Measurements from ENCODE around the gene CERS6.

DNA sequence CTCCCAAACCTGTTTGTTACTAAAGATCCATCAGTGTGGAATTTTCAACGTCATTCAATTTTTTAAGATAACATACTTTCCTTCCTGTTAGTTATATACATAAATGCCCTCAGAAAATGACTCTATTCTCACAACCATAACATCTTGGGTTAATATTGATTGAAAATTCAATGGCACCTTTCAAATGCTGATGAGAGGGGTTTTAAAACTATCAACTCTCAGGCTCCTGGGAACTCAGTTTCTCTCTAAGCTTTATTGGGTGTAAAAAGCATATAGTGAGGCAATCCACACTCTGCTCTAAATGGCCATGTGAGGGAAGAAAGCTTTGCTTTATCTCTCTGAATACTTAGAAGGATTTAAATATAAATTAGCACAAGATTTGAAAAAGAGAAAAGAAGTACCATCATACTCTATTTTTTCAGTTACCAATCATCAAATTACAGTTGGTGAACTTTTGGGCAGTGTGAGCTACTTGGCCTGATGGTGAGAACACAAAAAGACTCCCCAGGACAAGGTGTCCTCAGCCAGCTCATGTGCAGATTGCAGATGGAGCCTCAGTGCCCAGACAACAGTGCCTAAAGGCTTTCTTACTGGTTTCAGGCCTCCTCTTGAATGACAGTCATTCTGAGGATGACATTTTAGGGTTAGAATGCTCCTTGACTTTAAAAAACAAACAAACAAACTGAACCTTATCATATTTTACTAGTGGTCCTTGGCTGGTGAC lies 24.6 kb upstream of the CERS6 start:
- TF ChIP-seq, protein P1, sequence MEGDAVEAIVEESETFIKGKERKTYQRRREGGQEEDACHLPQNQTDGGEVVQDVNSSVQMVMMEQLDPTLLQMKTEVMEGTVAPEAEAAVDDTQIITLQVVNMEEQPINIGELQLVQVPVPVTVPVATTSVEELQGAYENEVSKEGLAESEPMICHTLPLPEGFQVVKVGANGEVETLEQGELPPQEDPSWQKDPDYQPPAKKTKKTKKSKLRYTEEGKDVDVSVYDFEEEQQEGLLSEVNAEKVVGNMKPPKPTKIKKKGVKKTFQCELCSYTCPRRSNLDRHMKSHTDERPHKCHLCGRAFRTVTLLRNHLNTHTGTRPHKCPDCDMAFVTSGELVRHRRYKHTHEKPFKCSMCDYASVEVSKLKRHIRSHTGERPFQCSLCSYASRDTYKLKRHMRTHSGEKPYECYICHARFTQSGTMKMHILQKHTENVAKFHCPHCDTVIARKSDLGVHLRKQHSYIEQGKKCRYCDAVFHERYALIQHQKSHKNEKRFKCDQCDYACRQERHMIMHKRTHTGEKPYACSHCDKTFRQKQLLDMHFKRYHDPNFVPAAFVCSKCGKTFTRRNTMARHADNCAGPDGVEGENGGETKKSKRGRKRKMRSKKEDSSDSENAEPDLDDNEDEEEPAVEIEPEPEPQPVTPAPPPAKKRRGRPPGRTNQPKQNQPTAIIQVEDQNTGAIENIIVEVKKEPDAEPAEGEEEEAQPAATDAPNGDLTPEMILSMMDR (conservative IDR thresholded peaks at IDR 0.05; ENCODE audit: low read depth in 2 of 2) = no peak
- TF ChIP-seq, protein P2, sequence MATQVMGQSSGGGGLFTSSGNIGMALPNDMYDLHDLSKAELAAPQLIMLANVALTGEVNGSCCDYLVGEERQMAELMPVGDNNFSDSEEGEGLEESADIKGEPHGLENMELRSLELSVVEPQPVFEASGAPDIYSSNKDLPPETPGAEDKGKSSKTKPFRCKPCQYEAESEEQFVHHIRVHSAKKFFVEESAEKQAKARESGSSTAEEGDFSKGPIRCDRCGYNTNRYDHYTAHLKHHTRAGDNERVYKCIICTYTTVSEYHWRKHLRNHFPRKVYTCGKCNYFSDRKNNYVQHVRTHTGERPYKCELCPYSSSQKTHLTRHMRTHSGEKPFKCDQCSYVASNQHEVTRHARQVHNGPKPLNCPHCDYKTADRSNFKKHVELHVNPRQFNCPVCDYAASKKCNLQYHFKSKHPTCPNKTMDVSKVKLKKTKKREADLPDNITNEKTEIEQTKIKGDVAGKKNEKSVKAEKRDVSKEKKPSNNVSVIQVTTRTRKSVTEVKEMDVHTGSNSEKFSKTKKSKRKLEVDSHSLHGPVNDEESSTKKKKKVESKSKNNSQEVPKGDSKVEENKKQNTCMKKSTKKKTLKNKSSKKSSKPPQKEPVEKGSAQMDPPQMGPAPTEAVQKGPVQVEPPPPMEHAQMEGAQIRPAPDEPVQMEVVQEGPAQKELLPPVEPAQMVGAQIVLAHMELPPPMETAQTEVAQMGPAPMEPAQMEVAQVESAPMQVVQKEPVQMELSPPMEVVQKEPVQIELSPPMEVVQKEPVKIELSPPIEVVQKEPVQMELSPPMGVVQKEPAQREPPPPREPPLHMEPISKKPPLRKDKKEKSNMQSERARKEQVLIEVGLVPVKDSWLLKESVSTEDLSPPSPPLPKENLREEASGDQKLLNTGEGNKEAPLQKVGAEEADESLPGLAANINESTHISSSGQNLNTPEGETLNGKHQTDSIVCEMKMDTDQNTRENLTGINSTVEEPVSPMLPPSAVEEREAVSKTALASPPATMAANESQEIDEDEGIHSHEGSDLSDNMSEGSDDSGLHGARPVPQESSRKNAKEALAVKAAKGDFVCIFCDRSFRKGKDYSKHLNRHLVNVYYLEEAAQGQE (IDR thresholded peaks at IDR 0.05; ENCODE audit: unreplicated experiment) = no peak
- TF ChIP-seq CREB1 (CRISPR knock-in tag; IDR thresholded peaks at IDR 0.05; ENCODE audit: low read depth) (no peak), POLR2AphosphoS5 (IDR thresholded peaks at IDR 0.05; ENCODE audit: low read depth) (no peak), EZH2 (IDR thresholded peaks at IDR 0.05; ENCODE audit: low read depth, unreplicated experiment) (no peak), EZH2phosphoT487 (IDR thresholded peaks at IDR 0.05; ENCODE audit: unreplicated experiment) (no peak), JUNB (IDR thresholded peaks at IDR 0.05; ENCODE audit: unreplicated experiment) (no peak)
- TF ChIP-seq, protein P3, sequence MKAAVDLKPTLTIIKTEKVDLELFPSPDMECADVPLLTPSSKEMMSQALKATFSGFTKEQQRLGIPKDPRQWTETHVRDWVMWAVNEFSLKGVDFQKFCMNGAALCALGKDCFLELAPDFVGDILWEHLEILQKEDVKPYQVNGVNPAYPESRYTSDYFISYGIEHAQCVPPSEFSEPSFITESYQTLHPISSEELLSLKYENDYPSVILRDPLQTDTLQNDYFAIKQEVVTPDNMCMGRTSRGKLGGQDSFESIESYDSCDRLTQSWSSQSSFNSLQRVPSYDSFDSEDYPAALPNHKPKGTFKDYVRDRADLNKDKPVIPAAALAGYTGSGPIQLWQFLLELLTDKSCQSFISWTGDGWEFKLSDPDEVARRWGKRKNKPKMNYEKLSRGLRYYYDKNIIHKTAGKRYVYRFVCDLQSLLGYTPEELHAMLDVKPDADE (IDR thresholded peaks at IDR 0.05) = no peak
